Fibroblast of gingiva (primary cell): Measurements from ENCODE around the gene MOXD1.
"Not testable (repeated sequence)": the region's sequence is repeated elsewhere in the genome, so short reads cannot be mapped to it uniquely, and the experiment has no call there.

Experiments
- DNase-seq: peaks from one replicate; pipeline ENCODE4 v3.0.0-alpha.2; 2011; ENCODE audit warnings: low read depth

MOXD1 gene

DNA sequence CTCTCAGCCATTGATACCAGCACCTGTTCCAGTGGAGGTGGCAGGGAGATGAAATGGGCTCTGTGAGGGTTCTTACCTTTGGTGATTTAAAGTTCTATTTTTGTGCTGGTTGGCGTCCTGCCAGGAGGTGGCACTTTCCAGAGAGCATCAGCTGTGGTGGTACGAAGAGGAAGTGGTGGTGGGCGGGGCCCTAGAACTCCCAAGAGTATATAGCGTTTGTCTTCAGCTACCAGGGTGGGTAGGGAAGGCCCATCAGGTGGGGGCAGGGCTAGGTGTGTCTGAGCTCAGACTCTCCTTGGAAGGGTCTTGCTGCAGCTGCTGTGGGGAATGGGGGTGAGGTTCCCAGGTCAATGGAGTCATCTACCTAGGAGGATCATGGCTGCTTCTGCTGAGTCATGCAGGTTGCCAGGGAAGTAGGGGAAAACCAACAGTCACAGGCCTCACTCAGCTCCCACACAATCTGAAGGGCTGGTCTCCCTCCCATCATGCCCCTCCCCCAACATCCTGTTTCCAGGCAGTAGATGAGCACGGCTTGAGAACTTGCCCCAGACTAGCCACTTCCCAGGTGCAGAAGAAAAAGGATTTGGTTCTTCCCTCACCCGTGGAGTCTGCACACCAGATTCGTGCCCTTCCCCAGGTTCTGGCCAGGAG lies 46.6 kb downstream of the MOXD1 start:
- DNase-seq, result no peak

DNA sequence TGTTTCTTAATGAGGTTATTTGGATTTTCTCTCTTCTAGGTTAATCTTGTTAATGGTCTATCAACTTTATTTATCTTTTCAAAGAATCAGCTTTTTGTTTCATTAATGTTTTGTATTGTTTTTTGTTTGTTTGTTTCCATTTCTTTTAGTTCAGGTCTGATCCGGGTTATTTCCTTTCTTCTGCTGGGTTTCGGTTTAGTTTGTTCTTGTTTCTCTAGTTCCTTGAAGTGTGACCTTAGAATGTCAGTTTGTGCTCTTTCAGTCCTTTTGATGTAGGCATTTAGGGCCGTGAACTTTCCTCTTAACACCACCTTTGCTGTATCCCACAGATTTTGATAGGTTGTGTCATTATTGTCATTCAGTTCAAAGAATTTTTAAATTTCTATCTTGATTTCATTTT lies 49.3 kb downstream of the MOXD1 start:
- DNase-seq, result not testable (repeated sequence)

DNA sequence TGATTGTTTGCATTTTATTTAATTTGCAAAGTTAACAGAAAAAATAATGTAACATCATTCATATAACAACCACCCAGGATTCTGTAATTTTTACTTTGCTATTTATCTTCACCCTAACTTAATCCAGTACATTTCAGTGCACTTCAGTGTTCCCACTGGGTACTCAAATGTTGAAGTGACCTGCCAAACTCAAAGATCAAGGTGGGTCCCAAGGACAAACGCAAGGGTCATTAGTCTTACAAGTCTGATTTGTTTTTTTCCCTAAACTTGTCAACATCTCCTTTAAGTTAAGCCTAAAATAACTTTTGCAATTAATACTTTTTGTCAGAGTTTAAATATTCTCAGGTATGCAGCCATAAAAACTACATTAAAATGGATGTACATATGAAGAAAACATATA lies 53.0 kb downstream of the MOXD1 start:
- DNase-seq, result no peak

DNA sequence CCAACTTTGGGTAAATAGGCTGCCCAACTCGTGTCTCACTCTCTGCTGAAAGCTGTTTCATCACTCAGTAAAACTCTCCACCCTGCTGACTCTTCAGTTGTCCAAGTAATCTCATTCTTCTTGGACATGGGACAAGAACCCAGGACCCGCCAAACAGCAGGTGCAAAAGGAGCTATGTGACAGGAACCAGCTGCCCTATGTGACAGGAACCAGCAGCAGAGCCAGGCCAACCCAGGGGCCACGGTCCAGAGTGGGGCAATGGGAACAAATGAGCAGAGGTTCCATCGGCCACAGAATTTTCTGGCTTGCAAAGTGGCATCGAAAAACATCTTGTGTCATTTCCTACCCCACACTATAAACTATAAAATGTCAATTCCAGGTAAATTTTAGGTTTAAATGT lies 56.5 kb downstream of the MOXD1 start:
- no peak for DNase-seq

DNA sequence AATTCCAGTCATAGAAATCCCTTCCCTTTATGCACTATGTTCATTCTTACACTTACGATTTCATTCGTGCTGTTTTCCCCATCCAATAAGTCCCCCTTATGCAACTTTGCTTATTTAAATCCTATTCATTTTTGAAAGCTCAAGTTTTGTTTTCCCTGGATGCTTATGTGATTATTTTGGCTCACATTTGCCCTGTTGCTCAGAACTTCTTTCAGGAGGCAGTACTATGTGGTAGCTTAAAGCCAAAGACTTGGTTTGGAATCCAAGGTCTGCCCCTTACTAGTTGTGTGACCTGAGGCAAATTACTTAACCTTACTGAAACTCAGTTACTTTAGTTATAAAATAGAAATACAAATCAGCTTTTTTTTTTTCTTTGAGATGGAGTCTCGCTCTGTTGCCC lies 59.6 kb downstream of the MOXD1 start:
- DNase-seq, result peak; percentile 87

DNA sequence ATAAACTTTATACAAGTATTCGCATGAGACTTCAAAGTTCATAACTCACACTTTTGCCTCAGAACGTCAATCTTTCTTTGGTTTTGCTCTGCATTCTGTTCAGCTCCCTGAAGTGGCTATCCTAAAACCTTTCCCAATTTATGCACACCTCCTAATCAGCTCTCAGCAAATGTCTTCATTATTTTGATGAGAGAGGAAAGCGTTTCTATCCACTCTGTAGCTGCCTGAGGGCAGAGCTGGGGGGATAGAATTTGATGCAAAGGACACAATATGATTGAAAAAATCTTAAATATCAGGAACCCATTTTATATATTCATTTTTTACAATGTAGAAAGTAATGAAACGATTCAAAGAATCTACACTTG lies 66.8 kb downstream of the MOXD1 start:
- DNase-seq, result no peak

DNA sequence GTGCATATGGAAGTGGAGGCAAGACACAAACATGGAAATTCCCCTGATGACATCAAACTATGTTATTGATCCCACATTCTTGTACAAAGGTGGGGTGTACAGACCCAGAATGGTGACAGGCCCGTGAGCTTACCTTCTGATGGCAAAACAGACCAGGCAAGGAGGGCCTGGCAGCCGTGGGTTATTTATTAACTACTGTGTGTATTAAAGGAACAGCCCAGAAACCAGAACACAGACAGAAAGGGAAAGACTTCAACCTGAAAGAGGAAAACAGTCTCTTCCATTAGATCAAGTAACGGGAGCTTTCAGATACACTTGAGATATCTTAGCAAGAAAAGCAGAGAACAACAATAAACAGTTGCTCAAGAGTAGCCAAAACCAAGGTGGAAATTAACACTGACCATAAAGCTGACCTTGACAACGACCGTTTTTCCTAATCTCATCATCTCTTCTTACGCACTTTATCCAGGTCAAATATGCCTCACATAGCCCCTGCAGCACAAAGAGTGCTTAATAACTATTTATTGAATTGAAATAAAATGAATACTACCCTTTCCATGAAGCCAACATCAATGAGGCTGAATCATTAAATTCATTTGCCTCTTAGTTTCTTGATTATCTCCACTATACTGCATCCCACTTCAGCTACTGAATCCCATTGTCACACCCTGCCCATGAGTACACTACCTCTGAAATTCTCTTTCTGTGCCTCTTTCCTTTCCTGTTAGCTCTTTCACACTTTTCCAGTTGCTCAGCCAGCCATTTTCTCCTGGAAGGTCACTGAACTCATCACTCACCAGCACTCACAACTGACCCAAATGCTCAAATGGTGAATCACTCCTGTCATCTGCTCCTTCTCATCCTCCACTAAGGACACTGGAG lies 67.4 kb downstream of the MOXD1 start:
- peak; percentile 81 for DNase-seq

DNA sequence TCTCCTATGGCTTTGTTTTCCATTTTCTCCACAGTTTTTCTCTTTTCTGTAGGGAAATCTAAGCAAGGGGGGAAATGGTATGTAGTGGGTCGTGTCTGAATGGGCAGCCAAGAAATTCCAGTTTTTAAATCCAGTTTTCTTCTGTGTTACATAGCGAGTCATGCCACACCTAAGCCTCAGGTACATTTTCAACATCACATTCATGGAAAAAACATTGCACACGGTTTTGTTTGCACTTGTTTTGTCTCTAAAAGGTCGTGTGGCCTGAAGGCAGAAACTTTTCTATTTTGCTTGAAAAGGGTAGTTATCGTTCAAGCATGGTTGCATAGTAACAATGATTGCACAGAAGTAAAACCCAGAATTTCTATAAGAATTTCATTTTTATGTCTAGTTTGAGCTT lies 70.5 kb downstream of the MOXD1 start:
- no peak for DNase-seq

DNA sequence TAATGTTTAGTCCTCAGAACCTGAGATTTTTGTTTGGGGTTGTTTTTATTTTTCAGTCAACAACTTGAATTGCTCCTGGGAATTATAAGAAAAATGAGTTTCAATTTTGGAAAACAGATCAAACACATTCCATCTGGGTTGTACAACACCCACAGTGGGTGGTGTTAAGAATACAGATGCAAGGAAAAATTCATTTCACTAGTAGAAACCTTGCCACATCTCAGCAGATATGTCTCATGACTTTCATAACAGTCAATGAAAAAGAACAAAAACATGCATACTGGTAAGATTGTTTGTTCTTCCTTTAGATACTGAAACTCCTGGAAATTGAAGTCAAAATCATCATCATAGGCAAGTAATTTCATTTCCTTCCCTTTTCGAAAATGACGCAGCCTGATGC lies 78.9 kb downstream of the MOXD1 start:
- DNase-seq, result peak; percentile 14

DNA sequence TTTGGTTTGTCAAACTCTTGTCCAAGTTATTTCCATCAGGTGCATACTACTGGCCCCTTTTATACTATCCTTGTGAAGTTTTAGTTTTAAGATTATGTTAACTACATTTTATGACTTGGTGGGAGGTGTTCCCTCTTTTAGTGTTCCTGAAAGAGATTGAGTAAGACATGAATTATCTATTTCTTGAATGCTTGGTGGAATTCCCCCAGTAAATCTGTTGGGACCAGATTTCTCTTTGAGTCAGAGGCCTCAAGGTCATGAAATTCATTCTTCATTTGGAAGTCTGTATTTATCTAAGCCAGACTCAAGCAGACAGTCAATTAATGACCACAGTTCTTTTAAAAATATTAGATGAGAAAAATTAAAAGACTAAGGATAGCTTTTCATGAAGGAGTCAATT lies 81.3 kb downstream of the MOXD1 start:
- peak; percentile 24 for DNase-seq

DNA sequence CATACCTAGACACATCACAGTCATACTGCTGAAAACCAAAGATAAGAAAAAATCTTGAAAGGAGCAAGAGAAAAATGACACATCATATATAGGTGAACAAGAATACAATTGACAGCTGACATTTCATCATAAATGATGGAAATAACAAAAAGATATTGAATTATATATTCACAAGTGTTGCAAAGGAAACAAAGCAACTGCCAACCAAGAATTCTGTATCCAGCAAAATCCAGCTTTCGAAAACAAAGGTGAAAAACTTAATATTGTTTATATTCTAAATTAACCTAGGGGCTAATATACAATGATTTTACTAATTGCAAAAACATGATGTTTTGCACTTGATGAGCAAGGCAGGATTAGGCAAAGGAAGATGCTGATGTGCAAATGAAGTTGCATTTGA lies 84.3 kb downstream of the MOXD1 start:
- no peak for DNase-seq

DNA sequence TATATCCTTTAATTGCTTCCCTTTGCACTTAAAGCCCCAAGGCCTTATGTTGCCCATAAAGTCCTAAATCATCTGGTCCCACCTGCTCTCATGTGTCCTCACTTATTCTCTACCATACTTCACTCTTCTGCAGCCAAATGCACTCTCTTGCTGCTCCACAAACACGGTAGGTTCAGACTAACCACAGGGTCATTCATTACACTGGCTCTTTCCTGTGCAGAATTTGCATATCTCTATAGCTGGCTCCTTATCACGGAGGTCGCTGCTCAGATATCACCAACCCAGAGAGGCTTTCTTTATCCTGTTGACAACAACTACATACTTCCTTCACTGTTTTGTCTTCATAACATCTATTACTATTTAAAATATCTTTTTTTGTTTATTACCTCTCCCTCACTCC lies 86.8 kb downstream of the MOXD1 start:
- no peak for DNase-seq

DNA sequence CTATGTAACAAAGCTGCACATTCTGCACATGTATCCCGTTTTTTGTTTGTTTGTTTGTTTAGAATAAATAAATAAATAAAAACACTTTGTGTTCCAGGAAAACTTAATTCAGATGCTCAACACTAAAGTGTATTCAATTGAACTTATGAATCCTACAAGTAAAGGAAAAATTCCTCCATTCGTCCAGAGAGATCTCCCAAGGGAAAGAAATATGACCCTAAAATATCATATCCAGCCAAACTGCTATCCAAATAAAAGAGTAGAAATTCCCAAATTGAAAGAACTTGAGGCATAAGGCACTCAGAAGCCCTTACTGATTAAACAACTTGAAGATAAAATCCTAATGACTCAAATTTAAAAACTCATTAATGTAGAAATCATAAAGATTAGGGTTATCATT lies 90.4 kb downstream of the MOXD1 start:
- DNase-seq, result no peak

DNA sequence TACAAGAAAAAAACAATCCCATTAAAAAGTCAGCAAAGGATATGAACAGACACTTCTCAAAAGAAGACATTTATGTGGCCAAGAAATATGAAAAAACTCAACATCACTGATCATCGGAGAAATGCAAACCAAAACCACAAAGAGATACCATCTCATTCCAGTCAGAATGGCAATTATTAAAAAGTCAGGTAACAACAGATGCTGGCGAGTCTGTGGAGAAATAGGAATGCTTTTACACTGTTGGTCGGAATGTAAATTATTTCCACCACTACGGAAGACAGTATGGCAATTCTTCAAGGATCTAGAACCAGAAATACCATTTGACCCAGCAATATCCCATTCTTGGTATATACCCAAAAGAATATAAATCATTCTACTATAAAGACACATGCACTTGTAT lies 91.1 kb downstream of the MOXD1 start:
- DNase-seq, result not testable (repeated sequence)

DNA sequence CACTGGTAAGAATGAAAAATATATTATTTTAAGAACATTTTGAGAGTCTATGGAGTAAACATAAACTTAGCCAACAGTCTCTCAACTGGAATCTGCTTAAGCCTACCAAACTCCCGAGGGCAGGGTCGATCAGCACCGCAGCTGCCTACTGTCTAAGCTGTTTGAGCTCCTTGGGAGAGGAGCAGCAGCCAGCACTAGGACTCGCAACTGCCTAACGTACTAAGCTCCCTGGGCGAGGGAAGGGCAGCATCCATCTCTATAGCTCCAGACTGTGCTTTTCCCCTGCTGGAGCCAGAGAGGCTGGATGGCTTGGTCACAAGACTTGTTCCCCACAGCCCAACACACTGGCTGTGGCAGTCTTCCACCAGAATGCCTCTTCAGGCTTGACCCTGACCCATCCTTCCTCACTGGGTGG lies 96.4 kb downstream of the MOXD1 start:
- DNase-seq, result peak; percentile 58

DNA sequence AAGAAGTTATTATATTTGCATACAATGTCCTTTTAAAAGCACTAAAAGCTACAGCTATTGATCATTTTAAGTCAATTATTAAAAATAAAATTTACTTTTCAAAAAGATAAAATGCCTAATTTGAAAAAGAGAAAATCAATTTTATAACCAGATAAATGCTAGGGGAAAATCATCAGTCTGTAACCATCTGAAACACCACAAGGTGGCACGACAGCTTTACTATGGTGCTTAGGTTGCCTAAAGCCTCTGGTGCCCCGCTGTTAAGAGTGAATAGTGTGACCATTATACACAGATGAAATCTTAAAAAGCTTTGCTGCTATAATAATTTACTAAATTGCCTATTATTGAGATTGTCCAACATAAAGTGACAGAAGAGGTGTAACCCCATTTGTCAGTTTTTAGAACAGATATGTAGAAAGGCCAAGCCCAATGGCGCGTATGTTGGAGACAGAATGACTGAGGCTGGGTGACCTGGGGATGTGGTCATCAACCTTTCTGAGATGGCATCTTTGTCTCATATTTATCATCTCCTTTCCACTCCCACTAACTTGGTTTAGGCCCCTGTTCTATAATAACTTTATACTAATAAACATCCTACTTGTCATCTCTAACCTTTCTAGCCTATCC lies 100.8 kb downstream of the MOXD1 start:
- DNase-seq, result peak; percentile 51

DNA sequence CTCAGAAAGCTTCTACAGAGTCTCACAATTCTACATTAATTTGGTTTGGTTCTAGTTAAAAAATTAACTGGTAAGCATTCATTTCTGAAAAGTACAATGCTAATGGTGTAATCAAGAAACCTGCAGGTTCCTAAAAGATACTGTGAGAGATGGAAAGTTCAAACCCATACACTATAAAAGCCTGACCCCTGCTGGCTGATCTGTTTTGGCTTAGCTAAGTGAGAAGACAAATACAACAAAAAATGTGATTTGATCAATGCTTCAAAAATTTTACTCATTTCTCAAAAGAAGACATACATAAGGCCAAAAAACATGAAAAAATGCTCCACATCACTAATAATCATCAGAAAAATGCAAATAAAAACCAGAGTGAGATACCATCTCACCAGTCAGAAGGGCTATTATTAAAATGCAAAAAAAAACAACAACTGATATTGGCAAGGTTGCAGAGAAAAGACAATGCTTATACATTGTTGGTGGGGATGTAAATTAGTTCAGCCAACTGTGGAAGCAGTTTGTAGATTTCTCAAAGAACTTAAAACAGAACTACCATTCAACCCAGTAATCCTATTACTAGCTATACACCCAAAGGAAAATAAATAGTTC lies 102.8 kb downstream of the MOXD1 start:
- peak; percentile 42 for DNase-seq

DNA sequence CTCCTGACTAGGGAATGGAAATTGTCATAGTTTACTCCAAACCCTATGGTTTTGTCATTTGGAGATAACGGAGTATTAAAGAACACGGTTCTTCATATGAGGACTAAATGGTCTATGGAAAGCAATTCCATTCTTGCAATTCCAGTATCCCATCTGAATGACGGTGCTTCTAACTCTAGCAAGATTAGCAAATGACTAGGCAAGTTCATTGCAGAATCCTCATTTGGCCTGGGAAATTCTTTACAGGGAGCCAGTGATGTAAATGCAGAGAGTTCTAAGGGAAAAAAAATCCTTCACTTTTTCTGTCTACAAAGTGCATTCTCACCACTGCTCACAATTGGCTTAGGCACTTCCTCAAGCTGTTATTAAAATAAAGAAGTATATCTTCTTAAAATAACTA lies 111.5 kb downstream of the MOXD1 start:
- peak; percentile 11 for DNase-seq

DNA sequence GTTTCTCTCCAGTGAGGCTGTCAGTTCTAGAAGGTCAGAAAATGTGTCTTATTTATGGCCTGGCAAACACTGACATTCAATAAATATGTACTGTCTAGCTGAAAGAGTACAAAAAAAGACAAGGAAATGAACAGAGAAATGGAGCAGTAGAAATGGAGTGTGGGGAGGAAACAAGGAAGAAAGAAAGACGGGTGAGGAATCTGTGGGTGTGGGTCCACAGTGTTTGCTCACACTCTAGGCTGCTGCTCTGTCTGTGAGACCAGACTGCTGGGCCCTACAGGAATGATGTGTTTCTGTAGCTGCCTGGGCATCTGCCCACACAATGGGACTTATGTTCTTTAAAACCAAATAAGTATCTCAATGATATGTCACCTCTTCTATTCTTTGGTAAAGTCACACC lies 114.2 kb downstream of the MOXD1 start:
- no peak for DNase-seq

DNA sequence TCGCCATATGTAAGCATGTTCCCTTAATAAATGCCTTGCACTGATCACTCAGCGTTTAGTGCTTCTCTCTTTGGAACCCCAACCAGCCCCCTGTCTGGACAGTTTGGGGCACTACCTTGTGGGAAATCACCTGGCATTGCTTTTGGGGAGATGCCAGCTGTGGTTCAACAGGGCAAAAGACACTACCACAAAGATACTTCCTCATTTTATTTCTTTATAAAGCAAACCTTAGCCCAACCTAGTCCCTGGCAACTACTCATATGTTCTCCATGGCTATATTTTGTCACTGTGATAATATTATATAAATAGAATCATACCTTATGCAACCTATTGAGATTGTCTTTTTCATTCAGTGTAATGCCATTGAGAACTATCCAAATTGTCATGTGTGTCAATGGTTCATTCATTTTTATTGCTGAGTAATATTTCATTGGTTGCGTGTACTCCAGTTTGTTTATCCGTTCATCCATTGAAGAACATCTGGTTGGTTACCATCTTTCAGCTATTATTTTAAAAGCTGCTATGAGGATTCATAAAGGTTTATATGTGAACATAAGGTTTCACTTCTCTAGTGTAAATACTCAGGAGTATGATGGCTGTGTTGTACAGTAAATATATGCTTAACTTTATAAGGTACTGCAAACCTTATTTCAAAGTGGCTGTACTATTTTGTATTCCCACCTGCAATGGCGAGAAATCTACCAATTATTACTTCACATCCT lies 114.8 kb downstream of the MOXD1 start:
- DNase-seq, result no peak

DNA sequence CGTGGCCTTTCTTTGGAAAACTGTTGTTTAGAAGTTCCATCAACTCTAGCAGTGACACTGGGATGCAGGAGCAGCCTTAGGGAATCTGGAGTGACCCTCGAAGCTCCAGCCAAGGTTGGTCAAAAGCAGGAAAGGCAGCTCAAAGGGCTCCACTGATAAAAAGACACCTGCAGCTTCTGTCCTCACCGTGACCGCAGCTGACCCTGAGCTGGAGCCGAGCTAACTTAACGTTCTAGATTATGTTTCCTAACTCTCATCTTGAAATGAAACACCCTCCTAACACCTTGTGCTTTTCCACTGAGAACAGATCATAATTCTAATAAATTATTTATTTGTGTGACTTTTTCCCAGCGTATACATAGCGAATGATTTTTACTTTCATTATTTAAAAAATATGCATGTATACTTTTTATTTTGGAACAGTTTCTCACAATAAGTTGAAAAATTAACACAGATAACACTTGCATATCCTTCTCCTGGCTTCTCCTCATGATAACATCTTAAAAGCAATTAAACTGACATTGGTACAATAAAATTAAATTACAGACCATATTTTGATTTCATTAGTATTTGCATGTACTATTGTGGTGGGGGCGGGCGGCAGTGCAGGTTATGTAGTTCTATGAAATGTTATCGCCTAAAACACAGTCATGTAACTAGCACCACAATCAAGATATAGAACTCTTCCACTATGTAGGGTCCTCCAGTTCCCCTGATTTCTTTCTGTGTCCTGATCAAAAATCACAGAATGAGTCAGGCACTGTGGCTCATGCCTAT lies 116.1 kb downstream of the MOXD1 start:
- DNase-seq, result no peak
